ENCODE data around the gene DCAF15.
"Not testable (repeated sequence)": the region's sequence is repeated elsewhere in the genome, so short reads cannot be mapped to it uniquely, and the experiment has no call there.

DCAF15 gene

DNA sequence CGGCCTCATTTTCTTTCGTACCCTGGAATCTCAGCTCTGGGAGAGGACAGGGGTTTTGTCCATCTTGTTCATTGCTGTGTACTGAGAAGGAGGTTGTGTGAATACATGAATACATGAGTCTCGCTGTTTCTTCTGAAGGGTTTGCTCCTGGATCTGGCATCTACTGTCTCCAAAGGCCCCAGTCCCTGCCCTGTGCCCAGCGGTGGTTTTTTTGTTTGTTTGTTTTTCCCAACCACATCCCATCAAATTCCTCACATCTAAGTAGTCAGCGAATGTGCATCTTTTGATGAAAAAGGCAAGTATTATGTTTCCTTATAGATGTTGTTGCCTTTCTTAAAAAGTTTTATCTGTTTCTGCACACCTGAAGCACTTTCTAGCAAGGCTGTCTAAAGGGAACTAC, 12.5 kb downstream of the DCAF15 start:
- Histone ChIP-seq H3K4me3 (ENCODE audit: low read depth in 1 of 5, low read length in 5 of 5) (no peak overlapping the region), H3K9ac (ENCODE audit: low read length in 5 of 5) (no peak overlapping the region), H3K27ac (ENCODE audit: low read depth, low read length) (no peak overlapping the region), H3K4me1 (ENCODE audit: control insufficient read depth in 5 of 5, insufficient read depth in 5 of 5, low read length in 5 of 5) (peaks cover 0 to 4% (median 0%) of the 10 kb centered on the region in 5 donors), H3K9me3 (ENCODE audit: control insufficient read depth in 5 of 5, low read length in 5 of 5) (no peaks in the 10 kb centered on the region), H3K27me3 (ENCODE audit: control insufficient read depth in 5 of 5, insufficient read depth in 4 of 5, low read length in 5 of 5) (no peaks in the 10 kb centered on the region), H3K36me3 (ENCODE audit: control insufficient read depth in 5 of 5, insufficient read depth in 5 of 5, low read length in 5 of 5) (peaks cover 0 to 82% (median 65%) of the 10 kb centered on the region in 5 donors)

DNA sequence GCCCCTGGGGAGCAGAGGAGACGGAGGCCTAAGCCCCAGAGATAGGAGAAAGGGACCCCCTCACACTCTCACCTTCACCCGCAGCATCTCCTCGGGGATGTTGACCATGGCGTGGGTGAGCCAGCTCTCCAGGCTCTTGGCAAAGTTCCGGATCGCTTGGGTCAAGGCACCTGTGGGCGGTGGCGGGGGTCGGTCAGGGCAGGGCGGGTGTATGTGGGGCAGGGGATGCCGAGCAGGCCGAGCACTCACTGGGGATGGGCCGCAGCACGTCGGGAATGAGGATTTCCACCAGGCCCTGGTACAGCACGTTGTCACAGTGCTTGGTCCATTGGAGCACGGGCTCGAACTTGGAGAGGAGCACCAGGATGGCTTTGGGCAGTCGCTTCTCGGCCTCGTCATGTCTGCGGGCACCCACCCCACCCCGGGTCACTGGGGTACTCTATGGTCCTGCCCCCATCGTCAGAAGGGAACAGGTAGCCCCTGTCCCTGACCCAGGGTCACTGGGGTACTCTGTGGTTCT, 13.1 kb downstream of the DCAF15 start:
- peaks cover 0 to 4% (median 0%) of the 10 kb centered on the region in 5 donors for H3K4me1 ChIP-seq (ENCODE audit: control insufficient read depth in 5 of 5, insufficient read depth in 5 of 5, low read length in 5 of 5)
- H3K27me3 ChIP-seq (ENCODE audit: control insufficient read depth in 5 of 5, insufficient read depth in 4 of 5, low read length in 5 of 5) = no peaks in the 10 kb centered on the region
- no peak overlapping the region for H3K4me3 ChIP-seq (ENCODE audit: low read depth in 1 of 5, low read length in 5 of 5)
- H3K9ac ChIP-seq (ENCODE audit: low read length in 5 of 5) = no peak overlapping the region
- H3K9me3 ChIP-seq (ENCODE audit: control insufficient read depth in 5 of 5, low read length in 5 of 5) = no peaks in the 10 kb centered on the region
- H3K36me3 ChIP-seq (ENCODE audit: control insufficient read depth in 5 of 5, insufficient read depth in 5 of 5, low read length in 5 of 5) = peaks cover 0 to 82% (median 62%) of the 10 kb centered on the region in 5 donors
- H3K27ac ChIP-seq (ENCODE audit: low read depth, low read length) = no peak overlapping the region

DNA sequence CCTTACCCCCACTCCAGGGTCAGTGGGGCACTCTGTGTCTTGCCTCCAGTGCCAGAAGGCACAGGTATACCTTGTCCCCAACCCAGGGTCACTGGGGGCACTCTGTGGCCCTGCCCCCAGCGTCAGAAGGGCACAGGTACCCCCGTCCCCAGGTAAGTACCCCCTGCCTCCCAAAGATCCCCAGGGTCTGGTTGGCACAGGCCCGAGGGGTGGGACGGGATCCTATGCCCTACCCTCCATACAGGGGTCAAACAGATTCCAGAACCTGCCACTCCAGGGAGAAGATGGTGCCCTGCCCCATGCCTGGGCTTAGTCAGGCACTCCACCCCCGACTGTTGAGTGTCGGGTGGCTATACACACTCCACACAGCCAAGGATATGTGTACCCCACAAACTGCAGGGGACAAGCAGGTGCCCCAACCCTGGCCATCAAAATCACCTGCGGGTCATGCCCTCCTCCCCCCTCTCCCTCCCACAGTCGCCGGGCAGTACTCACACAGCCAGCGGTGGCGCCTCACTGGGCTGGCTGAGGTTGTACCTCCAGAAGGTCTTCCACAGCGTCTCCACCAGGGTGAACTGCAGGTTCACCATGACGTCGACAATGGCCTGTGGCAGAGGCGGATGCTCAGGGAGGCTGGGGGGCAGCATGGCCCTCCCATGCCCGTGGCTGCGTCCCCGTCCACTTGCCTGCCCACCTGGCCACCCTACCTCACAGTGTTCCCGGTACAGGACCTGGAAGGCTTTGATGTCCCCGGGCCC, 13.8 kb downstream of the DCAF15 start:
- H3K36me3 ChIP-seq (ENCODE audit: control insufficient read depth in 5 of 5, insufficient read depth in 5 of 5, low read length in 5 of 5) = peaks cover 0 to 78% (median 57%) of the 10 kb centered on the region in 5 donors
- no peak overlapping the region for H3K4me3 ChIP-seq (ENCODE audit: low read depth in 1 of 5, low read length in 5 of 5)
- H3K9me3 ChIP-seq (ENCODE audit: control insufficient read depth in 5 of 5, low read length in 5 of 5) = no peaks in the 10 kb centered on the region
- no peak overlapping the region for H3K9ac ChIP-seq (ENCODE audit: low read length in 5 of 5)
- H3K4me1 ChIP-seq (ENCODE audit: control insufficient read depth in 5 of 5, insufficient read depth in 5 of 5, low read length in 5 of 5) = peaks cover 0 to 4% (median 0%) of the 10 kb centered on the region in 5 donors
- no peaks in the 10 kb centered on the region for H3K27me3 ChIP-seq (ENCODE audit: control insufficient read depth in 5 of 5, insufficient read depth in 4 of 5, low read length in 5 of 5)
- no peak overlapping the region for H3K27ac ChIP-seq (ENCODE audit: low read depth, low read length)

DNA sequence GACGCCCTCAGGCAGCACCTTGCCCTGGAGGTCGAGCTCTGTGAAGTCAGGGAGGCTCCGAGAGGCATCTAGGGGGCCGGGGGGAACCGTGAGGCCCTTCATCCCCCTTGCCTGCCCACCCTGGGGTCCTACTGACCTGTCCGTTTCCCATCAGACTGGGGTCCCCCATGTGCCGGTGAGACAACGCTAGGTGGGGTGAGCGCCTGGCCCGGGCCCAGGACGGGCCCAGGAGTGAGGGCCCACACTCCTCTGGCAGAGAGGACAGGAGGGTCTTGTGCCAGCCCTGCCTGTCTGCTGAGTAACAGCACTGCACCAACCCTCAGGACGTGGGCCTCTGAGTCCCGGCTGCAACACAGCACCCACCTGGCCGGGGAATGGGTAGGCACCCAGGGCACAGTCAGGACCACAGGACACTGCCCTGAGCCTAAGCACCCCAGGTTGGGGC, 14.4 kb downstream of the DCAF15 start:
- H3K4me3 ChIP-seq (ENCODE audit: low read depth in 1 of 5, low read length in 5 of 5) = no peak overlapping the region
- no peaks in the 10 kb centered on the region for H3K27me3 ChIP-seq (ENCODE audit: control insufficient read depth in 5 of 5, insufficient read depth in 4 of 5, low read length in 5 of 5)
- H3K27ac ChIP-seq (ENCODE audit: low read depth, low read length) = no peak overlapping the region
- no peaks in the 10 kb centered on the region for H3K9me3 ChIP-seq (ENCODE audit: control insufficient read depth in 5 of 5, low read length in 5 of 5)
- H3K4me1 ChIP-seq (ENCODE audit: control insufficient read depth in 5 of 5, insufficient read depth in 5 of 5, low read length in 5 of 5) = peaks cover 0 to 4% (median 0%) of the 10 kb centered on the region in 5 donors
- H3K9ac ChIP-seq (ENCODE audit: low read length in 5 of 5) = no peak overlapping the region
- peaks cover 0 to 79% (median 57%) of the 10 kb centered on the region in 5 donors for H3K36me3 ChIP-seq (ENCODE audit: control insufficient read depth in 5 of 5, insufficient read depth in 5 of 5, low read length in 5 of 5)

DNA sequence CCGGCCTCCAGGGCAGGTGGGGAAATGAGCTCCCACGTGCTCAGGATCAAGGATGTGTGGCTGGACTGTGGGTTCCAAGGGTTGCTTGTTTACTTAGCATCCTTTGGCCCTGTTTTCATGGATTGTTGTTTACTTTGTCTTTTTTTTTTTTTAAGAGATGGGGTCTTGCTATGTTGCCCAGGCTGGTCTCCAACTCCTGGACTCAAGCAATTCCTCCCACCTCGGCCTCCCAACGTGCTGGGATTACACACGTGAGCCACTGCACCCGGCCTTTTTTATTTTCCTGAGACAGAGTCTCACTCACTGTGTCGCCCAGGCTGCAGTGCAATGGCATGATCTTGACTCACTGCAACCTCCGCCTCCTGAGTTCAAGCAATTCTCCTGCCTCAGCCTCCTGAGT, 14.9 kb downstream of the DCAF15 start:
- not testable (repeated sequence) for H3K9ac ChIP-seq (ENCODE audit: low read length in 5 of 5); H3K4me1 ChIP-seq (ENCODE audit: control insufficient read depth in 5 of 5, insufficient read depth in 5 of 5, low read length in 5 of 5); H3K4me3 ChIP-seq (ENCODE audit: low read depth in 1 of 5, low read length in 5 of 5); H3K9me3 ChIP-seq (ENCODE audit: control insufficient read depth in 5 of 5, low read length in 5 of 5); H3K27ac ChIP-seq (ENCODE audit: low read depth, low read length); H3K27me3 ChIP-seq (ENCODE audit: control insufficient read depth in 5 of 5, insufficient read depth in 4 of 5, low read length in 5 of 5)
- peaks cover 0 to 77% (median 57%) of the 10 kb centered on the region in 5 donors for H3K36me3 ChIP-seq (ENCODE audit: control insufficient read depth in 5 of 5, insufficient read depth in 5 of 5, low read length in 5 of 5)

DNA sequence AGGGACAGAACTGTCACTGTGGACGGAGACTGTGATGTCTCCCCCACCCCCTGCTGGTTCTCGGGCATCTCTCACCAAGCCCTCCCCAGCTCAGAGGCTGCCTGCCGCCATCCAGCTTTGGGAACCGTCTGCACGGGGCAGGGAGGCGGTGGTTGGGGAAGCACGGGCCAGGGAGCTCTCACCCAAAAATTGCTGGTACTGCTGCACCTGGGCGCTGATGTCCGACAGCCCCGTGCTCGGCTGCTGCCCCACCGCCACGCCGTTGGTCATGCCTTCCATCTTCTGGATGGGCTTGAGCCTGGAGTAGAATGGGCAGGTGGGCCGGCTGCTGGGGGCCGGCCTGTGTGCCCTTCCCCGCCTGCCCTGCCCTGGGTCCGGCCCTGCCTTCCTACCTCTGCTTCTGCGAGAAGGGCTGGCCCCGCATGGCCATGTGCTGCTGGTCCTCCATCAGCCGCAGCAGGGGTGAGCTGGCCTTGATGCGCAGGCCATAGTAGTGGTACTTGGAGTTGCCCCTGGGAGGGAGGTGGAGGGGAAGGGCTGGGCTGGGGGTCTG, 16.1 kb downstream of the DCAF15 start:
- Histone ChIP-seq H3K36me3 (ENCODE audit: control insufficient read depth in 5 of 5, insufficient read depth in 5 of 5, low read length in 5 of 5) (peaks cover 0 to 83% (median 68%) of the 10 kb centered on the region in 5 donors), H3K9ac (ENCODE audit: low read length in 5 of 5) (no peak overlapping the region), H3K4me1 (ENCODE audit: control insufficient read depth in 5 of 5, insufficient read depth in 5 of 5, low read length in 5 of 5) (no peaks in the 10 kb centered on the region), H3K4me3 (ENCODE audit: low read depth in 1 of 5, low read length in 5 of 5) (no peak overlapping the region), H3K9me3 (ENCODE audit: control insufficient read depth in 5 of 5, low read length in 5 of 5) (no peaks in the 10 kb centered on the region), H3K27ac (ENCODE audit: low read depth, low read length) (no peak overlapping the region), H3K27me3 (ENCODE audit: control insufficient read depth in 5 of 5, insufficient read depth in 4 of 5, low read length in 5 of 5) (no peaks in the 10 kb centered on the region)

DNA sequence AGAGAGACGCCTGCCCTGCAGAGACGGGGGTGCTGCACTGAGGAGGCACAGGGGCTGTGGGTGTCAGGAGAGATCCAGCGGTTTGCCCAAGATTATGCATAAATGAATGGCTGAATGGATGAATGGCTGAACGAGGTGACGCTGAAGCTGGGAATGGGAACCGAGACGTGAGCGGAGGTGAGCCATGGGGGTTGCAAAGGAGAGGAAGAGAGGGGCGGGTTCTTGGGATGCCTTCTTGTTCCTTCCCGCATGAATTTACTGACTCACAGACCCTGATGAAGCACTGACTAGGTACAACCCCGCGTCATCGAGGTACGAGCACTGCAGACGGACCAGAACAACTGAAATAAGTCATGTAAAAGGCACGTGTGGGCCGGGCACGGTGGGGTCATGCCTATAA, 16.7 kb downstream of the DCAF15 start:
- Histone ChIP-seq H3K4me3 (ENCODE audit: low read depth in 1 of 5, low read length in 5 of 5) (no peak overlapping the region), H3K4me1 (ENCODE audit: control insufficient read depth in 5 of 5, insufficient read depth in 5 of 5, low read length in 5 of 5) (no peaks in the 10 kb centered on the region), H3K36me3 (ENCODE audit: control insufficient read depth in 5 of 5, insufficient read depth in 5 of 5, low read length in 5 of 5) (peaks cover 0 to 88% (median 70%) of the 10 kb centered on the region in 5 donors), H3K27me3 (ENCODE audit: control insufficient read depth in 5 of 5, insufficient read depth in 4 of 5, low read length in 5 of 5) (no peaks in the 10 kb centered on the region), H3K27ac (ENCODE audit: low read depth, low read length) (no peak overlapping the region), H3K9ac (ENCODE audit: low read length in 5 of 5) (no peak overlapping the region), H3K9me3 (ENCODE audit: control insufficient read depth in 5 of 5, low read length in 5 of 5) (no peaks in the 10 kb centered on the region)

DNA sequence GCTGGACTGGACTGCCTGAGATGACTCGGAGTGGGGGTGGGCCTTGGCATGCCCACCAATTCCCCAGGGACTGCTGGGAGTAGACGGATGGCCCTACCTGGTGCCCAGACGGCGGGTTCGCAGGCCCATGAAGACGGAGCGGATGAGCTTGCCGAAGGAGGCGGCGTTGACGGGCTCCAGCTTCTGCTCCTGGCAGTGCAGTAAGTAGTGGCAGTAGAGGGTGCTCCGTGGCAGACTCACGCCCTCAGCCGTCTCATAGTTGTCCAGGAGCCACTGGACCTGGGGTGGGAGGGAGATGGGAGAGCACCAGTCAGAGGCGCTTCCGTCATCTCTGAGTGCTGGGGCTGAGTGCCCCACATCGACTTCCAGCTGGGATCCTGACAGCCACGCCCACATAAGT, 17.6 kb downstream of the DCAF15 start:
- H3K27ac ChIP-seq (ENCODE audit: low read depth, low read length) = no peak overlapping the region
- peaks cover 0 to 88% (median 71%) of the 10 kb centered on the region in 5 donors for H3K36me3 ChIP-seq (ENCODE audit: control insufficient read depth in 5 of 5, insufficient read depth in 5 of 5, low read length in 5 of 5)
- H3K4me3 ChIP-seq (ENCODE audit: low read depth in 1 of 5, low read length in 5 of 5) = no peak overlapping the region
- H3K9me3 ChIP-seq (ENCODE audit: control insufficient read depth in 5 of 5, low read length in 5 of 5) = no peaks in the 10 kb centered on the region
- no peaks in the 10 kb centered on the region for H3K27me3 ChIP-seq (ENCODE audit: control insufficient read depth in 5 of 5, insufficient read depth in 4 of 5, low read length in 5 of 5)
- H3K9ac ChIP-seq (ENCODE audit: low read length in 5 of 5) = no peak overlapping the region
- H3K4me1 ChIP-seq (ENCODE audit: control insufficient read depth in 5 of 5, insufficient read depth in 5 of 5, low read length in 5 of 5) = no peaks in the 10 kb centered on the region

DNA sequence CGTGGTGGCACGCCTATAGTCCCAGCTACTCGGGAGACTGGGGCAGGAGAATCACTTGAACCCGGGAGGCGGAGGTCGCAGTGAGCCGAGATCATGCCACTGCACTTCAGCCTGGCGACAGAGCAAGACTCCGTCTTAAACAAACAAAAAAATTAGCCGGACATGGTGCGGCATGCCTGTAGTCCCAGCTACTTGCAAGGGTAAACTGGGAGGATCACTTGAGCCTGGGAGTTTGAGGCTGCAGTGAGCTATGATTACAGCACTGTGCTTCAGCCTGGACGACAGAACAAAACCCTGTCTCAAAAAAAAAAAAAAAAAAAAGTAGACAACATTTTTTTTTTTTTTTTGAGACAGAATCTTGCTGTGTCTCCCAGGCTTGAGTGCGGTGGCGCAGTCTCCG, 19.6 kb downstream of the DCAF15 start:
- not testable (repeated sequence) for H3K9me3 ChIP-seq (ENCODE audit: control insufficient read depth in 5 of 5, low read length in 5 of 5); H3K4me1 ChIP-seq (ENCODE audit: control insufficient read depth in 5 of 5, insufficient read depth in 5 of 5, low read length in 5 of 5); H3K4me3 ChIP-seq (ENCODE audit: low read depth in 1 of 5, low read length in 5 of 5); H3K27ac ChIP-seq (ENCODE audit: low read depth, low read length); H3K9ac ChIP-seq (ENCODE audit: low read length in 5 of 5); H3K27me3 ChIP-seq (ENCODE audit: control insufficient read depth in 5 of 5, insufficient read depth in 4 of 5, low read length in 5 of 5)
- H3K36me3 ChIP-seq (ENCODE audit: control insufficient read depth in 5 of 5, insufficient read depth in 5 of 5, low read length in 5 of 5) = peaks cover 0 to 84% (median 64%) of the 10 kb centered on the region in 5 donors

DNA sequence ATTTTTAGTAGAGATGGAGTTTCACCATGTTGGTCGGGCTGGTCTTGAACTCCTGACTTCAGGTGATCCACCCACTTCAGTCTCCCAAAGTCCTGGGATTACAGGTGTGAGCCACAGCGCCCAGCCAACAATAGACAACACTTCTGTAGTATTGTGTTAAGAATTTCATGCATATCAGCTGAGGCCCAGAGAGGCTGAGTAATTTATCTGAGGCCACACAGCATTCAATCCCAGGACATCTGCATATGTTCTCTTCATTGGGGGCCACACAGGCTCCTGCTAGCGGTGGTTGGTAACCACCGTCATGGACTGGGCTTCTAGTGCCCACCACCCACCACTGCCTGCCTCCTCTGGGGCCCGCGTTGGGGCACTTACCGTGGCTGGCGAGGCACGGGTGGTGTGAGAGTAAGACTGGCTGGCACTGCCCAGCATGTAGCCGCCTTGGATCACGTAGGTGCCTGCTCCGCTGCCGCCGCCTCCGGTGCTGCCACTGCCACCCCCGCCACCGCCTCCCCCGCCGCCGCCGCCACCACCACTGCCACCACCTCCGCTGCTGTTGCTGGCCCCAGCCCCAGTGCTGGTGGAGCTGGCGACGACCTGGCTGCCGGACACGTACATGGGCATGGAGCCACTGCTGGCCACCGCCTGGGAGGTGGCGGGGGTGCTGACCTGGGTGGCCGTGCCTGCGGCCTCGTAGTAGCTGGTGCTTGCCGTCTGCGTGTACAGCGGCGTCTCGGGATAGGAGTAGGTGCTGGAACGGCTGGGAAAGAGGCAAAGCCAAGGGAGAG, 20.3 kb downstream of the DCAF15 start:
- Histone ChIP-seq H3K4me1 (ENCODE audit: control insufficient read depth in 5 of 5, insufficient read depth in 5 of 5, low read length in 5 of 5) (no peaks in the 10 kb centered on the region), H3K4me3 (ENCODE audit: low read depth in 1 of 5, low read length in 5 of 5) (no peak overlapping the region), H3K36me3 (ENCODE audit: control insufficient read depth in 5 of 5, insufficient read depth in 5 of 5, low read length in 5 of 5) (peaks cover 0 to 77% (median 58%) of the 10 kb centered on the region in 5 donors), H3K9ac (ENCODE audit: low read length in 5 of 5) (no peak overlapping the region), H3K27me3 (ENCODE audit: control insufficient read depth in 5 of 5, insufficient read depth in 4 of 5, low read length in 5 of 5) (no peaks in the 10 kb centered on the region), H3K27ac (ENCODE audit: low read depth, low read length) (no peak overlapping the region), H3K9me3 (ENCODE audit: control insufficient read depth in 5 of 5, low read length in 5 of 5) (no peaks in the 10 kb centered on the region)

All from subcutaneous abdominal adipose tissue (tissue), 5 donors.